Natural killer cell treated with Interleukin-12 subunit alpha and Interleukin-12 subunit beta and Interleukin-15 and Interleukin-18, amount 100 ng/mL, for 72 hours (primary cell): Measurements from ENCODE around the gene OBSCN. TPM values are rescaled to one million over a fixed set of nuclear protein-coding genes. Genes with fewer than 3 reads are reported as not detected.

Experiments
- ATAC-seq, 2 donors: fragments of 150-1000 bp; cut with Tn5 transposase in 1 of 2; sonication (Bioruptor Pico), chemical (Tn5 transposase) in 1 of 2; 2 replicates each; pipeline ENCODE4 v1.10.0; 2021
- DNase-seq: peaks from one replicate; pipeline ENCODE4 v3.0.0; 2022; ENCODE audit warnings: low spot score
- H3K27ac Mint-ChIP-seq, 2 donors: 1 replicate in 1 of 2; 2 replicates in 1 of 2; pipeline ENCODE4 v1.8.0; 2022; ENCODE audit warnings: mixed read lengths in 2 of 2, mild to moderate bottlenecking in 1 of 2, moderate library complexity in 1 of 2
- H3K27me3 Mint-ChIP-seq, 2 donors: 1 replicate in 1 of 2; 2 replicates in 1 of 2; pipeline ENCODE4 v1.8.0; 2022; ENCODE audit warnings: mixed read lengths in 2 of 2
- H3K36me3 Mint-ChIP-seq: one replicate; pipeline ENCODE4 v1.8.0; 2022; ENCODE audit warnings: mixed read lengths
- H3K4me1 Mint-ChIP-seq, 2 donors: 1 replicate in 1 of 2; 2 replicates in 1 of 2; pipeline ENCODE4 v1.8.0; 2022; ENCODE audit warnings: low read depth in 2 of 2, mixed read lengths in 2 of 2, mild to moderate bottlenecking in 1 of 2
- H3K4me3 Mint-ChIP-seq: one replicate; pipeline ENCODE4 v1.8.0; 2022; ENCODE audit warnings: mixed read lengths
- H3K9me3 Mint-ChIP-seq: 2 replicates; pipeline ENCODE4 v1.8.0; 2022; ENCODE audit warnings: mixed read lengths
- total RNA-seq, 2 donors: library from RNA; stranded (reverse); gene quantifications; one replicate each; pipeline ENCODE4 v1.2.3, GENCODE V29; 2022

Gene OBSCN
- total RNA-seq, 2 donors from 2014 or later: 6.4 to 12.3 TPM

- DNase-seq (no peak), ATAC-seq (no peak)
- no peak overlapping the region for H3K27ac Mint-ChIP-seq
- H3K4me3 Mint-ChIP-seq: no peak overlapping the region
- no peaks in the 10 kb centered on the region for H3K4me1 Mint-ChIP-seq
- H3K27me3 Mint-ChIP-seq: no peaks in the 10 kb centered on the region
- peaks cover 8% of the 10 kb centered on the region for H3K36me3 Mint-ChIP-seq
- H3K9me3 Mint-ChIP-seq: peaks cover 16% of the 10 kb centered on the region
Observed at GRCh38 chr1:228297242-228297641, 89.4 kb downstream of the OBSCN start.

GRCh38 chr1:228297822-228298221 is 90.0 kb downstream of the OBSCN start:
- no peaks in the 10 kb centered on the region for H3K4me1 Mint-ChIP-seq
- DNase-seq: no peak
- no peak overlapping the region for H3K4me3 Mint-ChIP-seq
- no peak for ATAC-seq
- peaks cover 22% of the 10 kb centered on the region for H3K9me3 Mint-ChIP-seq
- H3K36me3 Mint-ChIP-seq: peaks cover 14% of the 10 kb centered on the region
- no peaks in the 10 kb centered on the region for H3K27me3 Mint-ChIP-seq
- no peak overlapping the region for H3K27ac Mint-ChIP-seq

GRCh38 chr1:228298471-228298870 is 90.6 kb downstream of the OBSCN start:
- no peak overlapping the region for H3K27ac Mint-ChIP-seq
- no peak overlapping the region for H3K4me3 Mint-ChIP-seq
- H3K9me3 Mint-ChIP-seq: peaks cover 26% of the 10 kb centered on the region
- H3K27me3 Mint-ChIP-seq: no peaks in the 10 kb centered on the region
- ATAC-seq (no peak), DNase-seq (no peak)
- H3K4me1 Mint-ChIP-seq: no peaks in the 10 kb centered on the region
- H3K36me3 Mint-ChIP-seq: peaks cover 15% of the 10 kb centered on the region

GRCh38 chr1:228299211-228299610 is 91.4 kb downstream of the OBSCN start:
- H3K27me3 Mint-ChIP-seq: no peaks in the 10 kb centered on the region
- no peaks in the 10 kb centered on the region for H3K4me1 Mint-ChIP-seq
- no peak overlapping the region for H3K27ac Mint-ChIP-seq
- peaks cover 15% of the 10 kb centered on the region for H3K36me3 Mint-ChIP-seq
- peak; percentile 26 for DNase-seq
- peaks cover 28% of the 10 kb centered on the region for H3K9me3 Mint-ChIP-seq
- H3K4me3 Mint-ChIP-seq: no peak overlapping the region
- no peak for ATAC-seq

- H3K27ac Mint-ChIP-seq: no peak overlapping the region
- H3K9me3 Mint-ChIP-seq: peaks cover 28% of the 10 kb centered on the region
- DNase-seq (peak; percentile 28), ATAC-seq (no peak)
- no peaks in the 10 kb centered on the region for H3K4me1 Mint-ChIP-seq
- peaks cover 15% of the 10 kb centered on the region for H3K36me3 Mint-ChIP-seq
- no peaks in the 10 kb centered on the region for H3K27me3 Mint-ChIP-seq
- H3K4me3 Mint-ChIP-seq: no peak overlapping the region
Observed at GRCh38 chr1:228299901-228300300, 92.1 kb downstream of the OBSCN start.

GRCh38 chr1:228302086-228302485 is 94.2 kb downstream of the OBSCN start:
- ATAC-seq: no peak
- peaks cover 26% of the 10 kb centered on the region for H3K9me3 Mint-ChIP-seq
- peaks cover 15% of the 10 kb centered on the region for H3K36me3 Mint-ChIP-seq
- no peak for DNase-seq
- H3K27me3 Mint-ChIP-seq: no peaks in the 10 kb centered on the region
- no peak overlapping the region for H3K27ac Mint-ChIP-seq
- no peak overlapping the region for H3K4me3 Mint-ChIP-seq
- no peaks in the 10 kb centered on the region for H3K4me1 Mint-ChIP-seq

GRCh38 chr1:228303596-228303995 is 95.8 kb downstream of the OBSCN start:
- peaks cover 24% of the 10 kb centered on the region for H3K9me3 Mint-ChIP-seq
- ATAC-seq (no peak), DNase-seq (peak; percentile 41)
- H3K27me3 Mint-ChIP-seq: no peaks in the 10 kb centered on the region
- no peaks in the 10 kb centered on the region for H3K4me1 Mint-ChIP-seq
- no peak overlapping the region for H3K4me3 Mint-ChIP-seq
- no peak overlapping the region for H3K27ac Mint-ChIP-seq
- H3K36me3 Mint-ChIP-seq: peaks cover 15% of the 10 kb centered on the region

GRCh38 chr1:228304225-228304624 is 96.4 kb downstream of the OBSCN start:
- peaks cover 15% of the 10 kb centered on the region for H3K36me3 Mint-ChIP-seq
- ATAC-seq (no peak), DNase-seq (no peak)
- H3K27me3 Mint-ChIP-seq: no peaks in the 10 kb centered on the region
- H3K4me3 Mint-ChIP-seq: no peak overlapping the region
- no peaks in the 10 kb centered on the region for H3K4me1 Mint-ChIP-seq
- H3K9me3 Mint-ChIP-seq: peaks cover 24% of the 10 kb centered on the region
- H3K27ac Mint-ChIP-seq: no peak overlapping the region

GRCh38 chr1:228304766-228305395 is 97.0 kb downstream of the OBSCN start:
- Mint-ChIP-seq H3K9me3 (peaks cover 24% of the 10 kb centered on the region), H3K36me3 (peaks cover 15% of the 10 kb centered on the region), H3K4me3 (no peak overlapping the region), H3K27me3 (no peaks in the 10 kb centered on the region), H3K4me1 (no peaks in the 10 kb centered on the region), H3K27ac (no peak overlapping the region)
- ATAC-seq (no peak), DNase-seq (peak; percentile 52)

- DNase-seq: peak; percentile 34
- H3K4me3 Mint-ChIP-seq: no peak overlapping the region
Observed at GRCh38 chr1:228305721-228306152, 97.9 kb downstream of the OBSCN start.

GRCh38 chr1:228306275-228307217 is 98.7 kb downstream of the OBSCN start:
- DNase-seq (no peak), ATAC-seq (no peak)
- Mint-ChIP-seq H3K27ac (no peak overlapping the region), H3K9me3 (peaks cover 18% of the 10 kb centered on the region), H3K4me1 (no peaks in the 10 kb centered on the region), H3K36me3 (peaks cover 13% of the 10 kb centered on the region), H3K27me3 (no peaks in the 10 kb centered on the region), H3K4me3 (no peak overlapping the region)

More at GRCh38 chr1:228305721-228306152, 97.9 kb downstream of the OBSCN start:
- Mint-ChIP-seq H3K27me3 (no peaks in the 10 kb centered on the region), H3K9me3 (peaks cover 24% of the 10 kb centered on the region), H3K4me1 (no peaks in the 10 kb centered on the region), H3K36me3 (peaks cover 15% of the 10 kb centered on the region), H3K27ac (no peak overlapping the region)
- ATAC-seq: peak; percentile 9 to 36

GRCh38 chr1:228307218-228308023 is 99.6 kb downstream of the OBSCN start:
- Mint-ChIP-seq H3K27me3 (no peaks in the 10 kb centered on the region), H3K4me1 (no peaks in the 10 kb centered on the region), H3K36me3 (peaks cover 5% of the 10 kb centered on the region), H3K9me3 (peaks cover 10% of the 10 kb centered on the region), H3K4me3 (no peak overlapping the region), H3K27ac (no peak overlapping the region)
- ATAC-seq (no peak), DNase-seq (no peak)

GRCh38 chr1:228308085-228308601 is 100.3 kb downstream of the OBSCN start:
- Mint-ChIP-seq H3K9me3 (peaks cover 5% of the 10 kb centered on the region), H3K36me3 (no peaks in the 10 kb centered on the region), H3K27me3 (no peaks in the 10 kb centered on the region), H3K27ac (no peak overlapping the region), H3K4me3 (no peak overlapping the region), H3K4me1 (no peaks in the 10 kb centered on the region)
- DNase-seq (no peak), ATAC-seq (no peak)
